Muscle of leg (tissue), 11 donors: Measurements from ENCODE around the gene GAREM1. TPM values are rescaled to one million over a fixed set of nuclear protein-coding genes. Genes with fewer than 3 reads are reported as not detected.

Experiments
- DNase-seq: peaks from one replicate; pipeline ENCODE4 v3.0.0; 2013
- H3K27ac ChIP-seq: one replicate; pipeline ENCODE4 v1.5.1; 2013; ENCODE audit warnings: mild to moderate bottlenecking, low read length, control low read depth
- H3K27me3 ChIP-seq: one replicate; pipeline ENCODE4 v1.6.1; 2013; ENCODE audit warnings: low read length; ENCODE audit not compliant: control insufficient read depth, insufficient read depth
- H3K36me3 ChIP-seq: one replicate; pipeline ENCODE4 v1.6.1; 2013; ENCODE audit warnings: low read length; ENCODE audit not compliant: control insufficient read depth, insufficient read depth
- H3K4me1 ChIP-seq: one replicate; pipeline ENCODE4 v1.6.1; 2013; ENCODE audit warnings: low read length; ENCODE audit not compliant: control insufficient read depth, insufficient read depth
- H3K4me3 ChIP-seq: one replicate; pipeline ENCODE4 v1.5.1; 2013; ENCODE audit warnings: low read length, control low read depth
- H3K9me3 ChIP-seq: replicated peaks from 2 replicates; pipeline ENCODE4 v1.6.1; 2013; ENCODE audit warnings: low read depth, low read length; ENCODE audit not compliant: control insufficient read depth
- WGBS: methylation state at CpG from one replicate; pipeline ENCODE4 v1.1.5; 2013; ENCODE audit warnings: missing lambda C conversion rate; ENCODE audit not compliant: insufficient coverage; 5-methylcytosine and 5-hydroxymethylcytosine counted together
- polyA plus RNA-seq, 8 donors: library from polyadenylated mRNA; unstranded; fragments of 120-200 nt; gene quantifications; one replicate each; pipeline versions ENCODE4 v1.2.1 to v1.2.3, GENCODE V29; 2013; ENCODE audit warnings: inconsistent platforms in 1 of 8, low replicate concordance in 1 of 8; ENCODE audit not compliant: insufficient read length in 8 of 8, insufficient read depth in 1 of 8
- total RNA-seq: library from RNA; stranded (reverse); fragments of 120-200 nt; gene quantifications from one replicate; pipeline ENCODE4 v1.2.4, GENCODE V29; 2013

GAREM1 gene
- total and polyA plus RNA-seq, 9 donors = 7.4 to 13.4 (median 8.5) TPM

DNA sequence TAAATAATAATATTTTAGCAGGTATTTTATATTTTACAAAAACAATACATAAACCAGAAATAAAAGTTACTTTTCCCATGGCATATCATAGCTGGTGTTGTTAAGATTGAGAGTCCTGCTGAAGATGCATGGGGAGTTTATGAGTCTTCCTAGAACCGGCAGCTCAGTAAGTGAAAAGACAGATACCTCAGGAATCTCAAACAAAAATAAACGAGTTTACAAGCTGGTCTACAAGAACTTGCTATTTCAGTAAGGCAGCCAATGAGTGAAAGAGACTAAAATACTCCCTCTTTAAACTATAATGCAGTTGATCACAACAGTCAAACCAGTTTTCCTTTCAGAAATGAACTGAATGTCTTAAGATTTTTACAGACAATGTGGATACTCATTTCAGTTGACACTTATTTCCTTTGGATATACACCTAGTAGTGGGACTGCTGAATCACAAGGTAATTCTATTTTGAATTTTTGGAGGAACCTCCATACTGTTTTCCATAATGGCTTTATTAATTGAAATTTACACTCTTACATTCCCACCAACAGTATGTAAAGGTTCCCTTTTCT lies 8.9 kb downstream of the GAREM1 start:
- DNase-seq = peak; percentile 83
- no peak overlapping the region for H3K27ac ChIP-seq

GRCh38 chr18:32460171-32460731 lies 10.4 kb downstream of the GAREM1 start:
- Histone ChIP-seq H3K9me3 (no peaks in the 10 kb centered on the region), H3K4me3 (no peak overlapping the region), H3K27ac (no peak overlapping the region), H3K27me3 (no peaks in the 10 kb centered on the region), H3K4me1 (no peaks in the 10 kb centered on the region), H3K36me3 (no peaks in the 10 kb centered on the region)
- WGBS = 53% methylated on average over 2 of the region's 4 CpGs
- DNase-seq = no peak

More for the DNA sequence above, 8.9 kb downstream of the GAREM1 start:
- Histone ChIP-seq H3K4me3 (no peak overlapping the region), H3K27me3 (no peaks in the 10 kb centered on the region), H3K9me3 (no peaks in the 10 kb centered on the region), H3K36me3 (no peaks in the 10 kb centered on the region), H3K4me1 (no peaks in the 10 kb centered on the region)
- no CpG with 5 or more reads among the region's 2 CpGs for WGBS

- Histone ChIP-seq H3K27me3 (no peaks in the 10 kb centered on the region), H3K4me1 (no peaks in the 10 kb centered on the region), H3K9me3 (no peaks in the 10 kb centered on the region), H3K4me3 (no peak overlapping the region), H3K36me3 (no peaks in the 10 kb centered on the region), H3K27ac (no peak overlapping the region)
- DNase-seq = no peak
- WGBS = no CpG with 5 or more reads among the region's 4 CpGs
These were observed 11.2 kb downstream of the GAREM1 start for GRCh38 chr18:32459361-32460101.

DNA sequence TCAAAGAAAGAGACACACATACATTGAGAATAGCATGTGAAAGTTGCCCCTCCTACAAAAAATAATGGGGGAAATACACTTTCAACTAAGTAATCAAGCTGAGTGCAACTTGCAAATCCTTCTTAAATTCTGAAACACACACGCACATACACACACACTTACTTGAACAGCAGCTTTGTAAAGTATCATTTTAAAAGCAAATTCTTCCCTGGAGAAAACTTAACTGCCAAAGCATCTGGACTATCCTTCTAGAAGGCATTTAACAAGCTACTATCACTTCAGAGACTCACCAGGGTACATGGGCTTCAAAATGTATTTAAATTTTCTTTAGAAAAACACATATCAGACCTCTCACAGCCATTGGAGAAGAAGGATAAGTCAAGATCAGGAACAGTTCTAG lies 15.3 kb downstream of the GAREM1 start:
- Histone ChIP-seq H3K4me3 (no peak overlapping the region), H3K27me3 (no peaks in the 10 kb centered on the region), H3K27ac (no peak overlapping the region), H3K4me1 (no peaks in the 10 kb centered on the region), H3K9me3 (no peaks in the 10 kb centered on the region), H3K36me3 (no peaks in the 10 kb centered on the region)
- peak; percentile 93 for DNase-seq
- no CpG with 5 or more reads among the region's 1 CpG for WGBS

DNA sequence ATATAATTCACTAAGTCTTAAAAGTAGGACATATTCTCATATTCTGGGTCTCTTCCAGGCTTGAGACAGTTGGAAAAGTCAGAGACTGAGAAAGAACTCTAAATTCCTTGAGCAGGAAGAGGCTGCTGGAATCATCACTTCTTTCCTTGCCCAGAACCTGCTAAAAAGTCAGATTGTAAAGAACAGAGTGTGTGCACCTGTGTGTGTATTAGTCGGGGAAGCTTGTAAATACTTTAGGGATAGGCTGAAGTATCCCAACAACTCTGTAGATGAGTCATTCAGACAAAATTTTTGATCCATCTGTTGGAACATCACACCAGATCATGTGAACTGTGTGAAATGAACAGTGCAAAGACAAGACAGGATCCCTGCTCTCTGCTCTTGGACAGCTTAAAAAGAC lies 16.1 kb downstream of the GAREM1 start:
- no peaks in the 10 kb centered on the region for H3K9me3 ChIP-seq
- H3K4me1 ChIP-seq = no peaks in the 10 kb centered on the region
- H3K27me3 ChIP-seq = no peaks in the 10 kb centered on the region
- peak overlapping the region; percentile 57 for H3K27ac ChIP-seq
- WGBS = no CpG with 5 or more reads among the region's 1 CpG
- H3K36me3 ChIP-seq = no peaks in the 10 kb centered on the region
- DNase-seq = peak; percentile 92
- no peak overlapping the region for H3K4me3 ChIP-seq

GRCh38 chr18:32450874-32451273 lies 19.8 kb downstream of the GAREM1 start:
- Histone ChIP-seq H3K9me3 (no peaks in the 10 kb centered on the region), H3K27ac (no peak overlapping the region), H3K4me3 (no peak overlapping the region), H3K4me1 (no peaks in the 10 kb centered on the region), H3K27me3 (no peaks in the 10 kb centered on the region), H3K36me3 (no peaks in the 10 kb centered on the region)
- no peak for DNase-seq

DNA sequence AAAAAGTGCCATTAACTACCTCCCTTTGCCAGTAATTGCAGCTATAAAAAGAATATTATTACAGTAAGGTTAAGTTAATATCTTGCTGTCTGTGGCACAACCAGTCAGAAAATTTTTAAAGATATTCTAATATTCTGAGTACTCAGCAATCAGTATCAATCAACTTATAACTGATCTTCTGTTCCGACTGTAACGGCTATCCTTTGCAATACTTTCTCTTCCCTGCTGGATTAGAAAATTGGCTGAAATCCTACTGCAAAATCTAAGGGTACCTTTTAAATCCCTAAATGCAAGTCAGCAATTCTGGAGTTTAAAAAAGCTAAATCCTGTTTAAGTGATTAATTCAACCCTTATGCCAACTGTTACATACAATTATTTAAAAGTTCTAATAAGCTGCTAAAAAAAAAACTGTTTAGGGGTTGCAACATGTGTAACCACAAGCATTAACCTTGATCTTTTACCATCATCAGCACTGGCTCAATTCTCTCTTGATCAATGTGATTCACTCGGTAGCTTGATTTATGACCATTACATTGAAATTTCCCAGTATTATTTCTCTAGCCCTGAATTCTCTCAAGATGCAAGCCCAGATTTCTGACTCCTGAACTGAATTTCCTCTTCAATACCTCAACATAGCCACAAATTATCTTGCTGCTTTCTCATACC lies 20.5 kb downstream of the GAREM1 start:
- Histone ChIP-seq H3K27ac (no peak overlapping the region), H3K27me3 (no peaks in the 10 kb centered on the region), H3K36me3 (no peaks in the 10 kb centered on the region), H3K4me3 (no peak overlapping the region), H3K4me1 (no peaks in the 10 kb centered on the region), H3K9me3 (no peaks in the 10 kb centered on the region)
- WGBS = 50% methylated on average over 1 of the region's 3 CpGs
- DNase-seq = no peak

- H3K36me3 ChIP-seq = no peaks in the 10 kb centered on the region
- H3K27ac ChIP-seq = no peak overlapping the region
- WGBS = 30% methylated on average over 2 of the region's 3 CpGs
- H3K4me1 ChIP-seq = no peaks in the 10 kb centered on the region
- DNase-seq = no peak
- H3K27me3 ChIP-seq = no peaks in the 10 kb centered on the region
- no peak overlapping the region for H3K4me3 ChIP-seq
- H3K9me3 ChIP-seq = no peaks in the 10 kb centered on the region
These were observed 23.9 kb downstream of the GAREM1 start for GRCh38 chr18:32446780-32447179.

- Histone ChIP-seq H3K4me3 (no peak overlapping the region), H3K36me3 (no peaks in the 10 kb centered on the region), H3K27ac (no peak overlapping the region), H3K27me3 (no peaks in the 10 kb centered on the region), H3K9me3 (no peaks in the 10 kb centered on the region), H3K4me1 (peaks cover 2% of the 10 kb centered on the region)
- DNase-seq = no peak
- WGBS = no CpG with 5 or more reads among the region's 1 CpG
These were observed 24.8 kb downstream of the GAREM1 start for GRCh38 chr18:32445846-32446245.

DNA sequence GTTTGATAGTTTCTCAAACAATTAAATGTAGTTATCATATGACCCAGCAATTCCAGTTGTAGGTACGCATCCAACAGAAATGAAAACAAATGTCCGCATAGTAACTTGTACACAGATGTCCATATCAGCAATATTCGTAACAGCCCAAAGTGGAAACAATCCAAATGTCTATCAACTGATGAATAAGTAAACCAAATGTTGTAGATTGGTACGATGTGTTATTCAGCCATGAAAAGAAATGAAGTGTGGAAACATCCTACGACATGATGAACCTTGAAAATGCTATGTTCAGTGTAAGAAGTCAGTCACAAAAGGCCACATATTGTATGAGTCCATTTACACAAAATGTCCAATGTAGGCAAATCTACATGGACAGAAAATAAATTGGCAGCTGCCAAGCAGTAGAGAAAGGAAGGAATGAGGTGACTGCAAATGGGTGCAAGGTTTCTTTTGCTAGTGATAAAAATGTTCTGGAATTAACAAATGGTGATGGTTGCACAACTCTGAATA lies 26.9 kb downstream of the GAREM1 start:
- WGBS = 100% methylated on average over 1 of the region's 5 CpGs
- Histone ChIP-seq H3K4me1 (peaks cover 2% of the 10 kb centered on the region), H3K4me3 (no peak overlapping the region), H3K27ac (no peak overlapping the region), H3K27me3 (no peaks in the 10 kb centered on the region), H3K9me3 (no peaks in the 10 kb centered on the region), H3K36me3 (no peaks in the 10 kb centered on the region)
- DNase-seq = no peak
